Neuronal stem cell (in vitro differentiated cells): Measurements from ENCODE around the gene HECTD3.
"Not testable (repeated sequence)": the region's sequence is repeated elsewhere in the genome, so short reads cannot be mapped to it uniquely, and the experiment has no call there.

Experiments used
- DNase-seq: peaks from one replicate; pipeline ENCODE4 v3.0.0-alpha.2; 2013; ENCODE audit warnings: low spot score
- H2AFZ ChIP-seq: one replicate; pipeline ENCODE4 v1.6.1; 2013; ENCODE audit warnings: mild to moderate bottlenecking, low read length, inconsistent platforms
- H2AK5ac ChIP-seq: 2 replicates; pipeline ENCODE4 v1.6.1; 2013; ENCODE audit warnings: low read depth, mild to moderate bottlenecking, inconsistent platforms, low read length, moderate library complexity, mixed read lengths
- H2BK120ac ChIP-seq: 2 replicates; pipeline ENCODE4 v1.6.1; 2013; ENCODE audit warnings: low read depth, mild to moderate bottlenecking, inconsistent platforms, low read length, moderate library complexity, mixed read lengths
- H2BK12ac ChIP-seq: one replicate; pipeline ENCODE4 v1.6.1; 2013; ENCODE audit warnings: low read length, inconsistent platforms
- H2BK15ac ChIP-seq: 2 replicates; pipeline ENCODE4 v1.6.1; 2013; ENCODE audit warnings: mild to moderate bottlenecking, low read length, inconsistent platforms, mixed read lengths
- H2BK5ac ChIP-seq: one replicate; pipeline ENCODE4 v1.6.1; 2013; ENCODE audit warnings: inconsistent platforms, mild to moderate bottlenecking, low read length, moderate library complexity
- H3K14ac ChIP-seq: one replicate; pipeline ENCODE4 v1.6.1; 2013; ENCODE audit warnings: low read length, inconsistent platforms
- H3K18ac ChIP-seq: 2 replicates; pipeline ENCODE4 v1.6.1; 2013; ENCODE audit warnings: low read length, inconsistent platforms
- H3K23ac ChIP-seq: 2 replicates; pipeline ENCODE4 v1.6.1; 2013; ENCODE audit warnings: low read depth, mild to moderate bottlenecking, mixed read lengths, low read length, inconsistent platforms; ENCODE audit not compliant: poor library complexity
- H3K27ac ChIP-seq: replicated peaks from 3 replicates; pipeline ENCODE4 v1.5.1; 2013; ENCODE audit warnings: low read length, inconsistent platforms
- H3K27me3 ChIP-seq, 3 experiments: 2 replicates each; pipeline ENCODE4 v1.6.1; 2013; ENCODE audit warnings: low read length in 3 of 3, mild to moderate bottlenecking in 2 of 3, inconsistent platforms in 1 of 3, low read depth in 1 of 3, mixed read lengths in 1 of 3, moderate library complexity in 1 of 3; ENCODE audit not compliant: control insufficient read depth in 3 of 3, insufficient read depth in 3 of 3
- H3K36me3 ChIP-seq, 2 donors: replicated peaks in 1 of 2; 2 replicates each; pipeline ENCODE4 v1.6.1; 2013; ENCODE audit warnings: low read length in 2 of 2; ENCODE audit not compliant: control insufficient read depth in 2 of 2, insufficient read depth in 2 of 2
- H3K4ac ChIP-seq: 2 replicates; pipeline ENCODE4 v1.6.1; 2013; ENCODE audit warnings: inconsistent platforms, mild to moderate bottlenecking, low read length, moderate library complexity
- H3K4me1 ChIP-seq, 2 donors: 1 replicate in 1 of 2; 2 replicates in 1 of 2; pipeline ENCODE4 v1.6.1; 2013; ENCODE audit warnings: low read length in 2 of 2, low read depth in 1 of 2; ENCODE audit not compliant: control insufficient read depth in 2 of 2, insufficient read depth in 1 of 2
- H3K4me2 ChIP-seq: one replicate; pipeline ENCODE4 v1.6.1; 2013; ENCODE audit warnings: mild to moderate bottlenecking, low read length, inconsistent platforms; ENCODE audit not compliant: insufficient read depth, poor library complexity, severe bottlenecking
- H3K4me3 ChIP-seq, 2 donors: 2 replicates each; pipeline ENCODE4 v1.5.1; 2013; ENCODE audit warnings: low read length in 2 of 2, mild to moderate bottlenecking in 2 of 2, inconsistent platforms in 1 of 2, moderate library complexity in 1 of 2
- H3K79me1 ChIP-seq: one replicate; pipeline ENCODE4 v1.6.1; 2013; ENCODE audit warnings: low read depth, mild to moderate bottlenecking, inconsistent platforms, low read length, moderate library complexity
- H3K9ac ChIP-seq: one replicate; pipeline ENCODE4 v1.6.1; 2013; ENCODE audit warnings: mild to moderate bottlenecking, low read depth, low read length, inconsistent platforms; ENCODE audit not compliant: poor library complexity
- H3K9me3 ChIP-seq, 2 donors: replicated peaks in 1 of 2; 2 replicates each; pipeline versions ENCODE3 to v1.6.1; 2013; ENCODE audit warnings: low read length in 2 of 2, mild to moderate bottlenecking in 2 of 2, inconsistent platforms in 1 of 2, low read depth in 1 of 2, mixed read lengths in 1 of 2, moderate library complexity in 1 of 2; ENCODE audit not compliant: control insufficient read depth in 2 of 2, insufficient read depth in 1 of 2
- H4K8ac ChIP-seq: one replicate; pipeline ENCODE4 v1.6.1; 2013; ENCODE audit warnings: low read depth, mild to moderate bottlenecking, inconsistent platforms, low read length, moderate library complexity
- H4K91ac ChIP-seq: one replicate; pipeline ENCODE4 v1.6.1; 2013; ENCODE audit warnings: low read length, low read depth, mild to moderate bottlenecking, inconsistent platforms; ENCODE audit not compliant: poor library complexity
- WGBS, 2 donors: extraction: QIAGEN DNeasy Blood & Tissue Kit; methylation state at CpG; one replicate each; pipeline ENCODE4 v1.1.7; 2013; ENCODE audit warnings: missing lambda C conversion rate in 2 of 2, mixed read lengths in 1 of 2; ENCODE audit not compliant: insufficient read length in 2 of 2, insufficient replicate concordance in 1 of 2; ENCODE audit errors: extremely low coverage in 2 of 2; 5-methylcytosine and 5-hydroxymethylcytosine counted together

Gene HECTD3

GRCh38 chr1:44988531-44989156 lies 22.5 kb downstream of the HECTD3 start:
- Histone ChIP-seq H3K4ac (no peak overlapping the region), H4K91ac (no peak overlapping the region), H3K79me1 (peaks cover 4% of the 10 kb centered on the region), H2AFZ (peak overlapping the region; percentile 13), H3K9me3 (no peaks in the 10 kb centered on the region), H2AK5ac (no peak overlapping the region), H3K4me2 (no peak overlapping the region), H3K4me3 (no peak overlapping the region), H3K14ac (no peak overlapping the region), H3K9ac (no peak overlapping the region), H3K4me1 (peaks cover 4 to 6% of the 10 kb centered on the region in 2 donors), H2BK5ac (no peak overlapping the region), H3K27ac (no peak overlapping the region), H3K27me3 (no peaks in the 10 kb centered on the region), H3K36me3 (no peaks in the 10 kb centered on the region), H2BK120ac (no peak overlapping the region), H2BK12ac (no peak overlapping the region), H2BK15ac (no peak overlapping the region), H3K23ac (no peak overlapping the region), H4K8ac (no peak overlapping the region), H3K18ac (no peak overlapping the region)
- no CpG with 5 or more reads among the region's 24 CpGs for WGBS, 2 donors
- DNase-seq, result no peak

- no peak overlapping the region for H3K4ac ChIP-seq
- H2BK120ac ChIP-seq, result no peak overlapping the region
- peak overlapping the region; percentile 97 for H3K9ac ChIP-seq
- H2BK12ac ChIP-seq, result no peak overlapping the region
- peak overlapping the region; percentile 88 for H2AFZ ChIP-seq
- no peak overlapping the region for H2AK5ac ChIP-seq
- no peak for DNase-seq
- H3K23ac ChIP-seq, result peak overlapping the region; percentile 87
- H3K18ac ChIP-seq, result no peak overlapping the region
- H4K8ac ChIP-seq, result no peak overlapping the region
- H2BK15ac ChIP-seq, result no peak overlapping the region
- H2BK5ac ChIP-seq, result no peak overlapping the region
- H3K9me3 ChIP-seq, result no peaks in the 10 kb centered on the region
- H3K27ac ChIP-seq, result no peak overlapping the region
- H3K27me3 ChIP-seq, result no peaks in the 10 kb centered on the region
- peaks cover 4% of the 10 kb centered on the region for H3K79me1 ChIP-seq
- peak overlapping the region; percentile 86 to 94 for H3K4me3 ChIP-seq
- H4K91ac ChIP-seq, result no peak overlapping the region
- peaks cover 0 to 5% of the 10 kb centered on the region in 2 donors for H3K36me3 ChIP-seq
- WGBS, 2 donors, result no CpG with 5 or more reads among the region's 19 CpGs
- peaks cover 4 to 6% of the 10 kb centered on the region in 2 donors for H3K4me1 ChIP-seq
- H3K4me2 ChIP-seq, result peak overlapping the region; percentile 95
- peak overlapping the region; percentile 40 for H3K14ac ChIP-seq
These were observed 25.3 kb downstream of the HECTD3 start for GRCh38 chr1:44985747-44986359.

- Histone ChIP-seq H3K36me3 (peaks cover 8 to 86% of the 10 kb centered on the region in 2 donors), H3K9me3 (peaks cover 0 to 13% of the 10 kb centered on the region in 2 donors)
- H3K4me2 ChIP-seq, H3K79me1 ChIP-seq, H3K4me3 ChIP-seq, H3K9ac ChIP-seq, H2BK15ac ChIP-seq, H2AK5ac ChIP-seq, DNase-seq, H3K27me3 ChIP-seq, H3K18ac ChIP-seq, H3K23ac ChIP-seq, H3K4ac ChIP-seq, H2BK12ac ChIP-seq, H3K4me1 ChIP-seq, H4K91ac ChIP-seq, H2AFZ ChIP-seq, H4K8ac ChIP-seq, H3K14ac ChIP-seq, H3K27ac ChIP-seq, H2BK5ac ChIP-seq, H2BK120ac ChIP-seq: not testable (repeated sequence)
- no CpG with 5 or more reads among the region's 4 CpGs for WGBS, 2 donors
These were observed 33.8 kb downstream of the HECTD3 start for GRCh38 chr1:44977372-44977771.

- Histone ChIP-seq H3K27ac (no peak overlapping the region), H3K79me1 (no peaks in the 10 kb centered on the region), H3K14ac (no peak overlapping the region), H3K18ac (no peak overlapping the region), H3K4ac (no peak overlapping the region), H2BK5ac (no peak overlapping the region), H3K4me3 (no peak overlapping the region), H3K36me3 (peaks cover 8 to 85% of the 10 kb centered on the region in 2 donors), H3K9ac (no peak overlapping the region), H2BK15ac (no peak overlapping the region), H2AFZ (no peak overlapping the region), H3K4me1 (no peaks in the 10 kb centered on the region), H2BK12ac (no peak overlapping the region), H3K27me3 (no peaks in the 10 kb centered on the region), H3K9me3 (peaks cover 0 to 13% of the 10 kb centered on the region in 2 donors), H4K8ac (no peak overlapping the region), H2AK5ac (no peak overlapping the region), H3K23ac (no peak overlapping the region), H3K4me2 (no peak overlapping the region), H4K91ac (no peak overlapping the region), H2BK120ac (no peak overlapping the region)
- no peak for DNase-seq
- WGBS, 2 donors, result no CpG with 5 or more reads among the region's 2 CpGs
These were observed 34.9 kb downstream of the HECTD3 start for GRCh38 chr1:44976252-44976651.
